Stimulated activated CD4-positive, alpha-beta T cell treated with anti-CD3 and anti-CD28 coated beads, Interleukin-4, amount 100 ng/mL, for 1 hour (primary cell): ENCODE data around the gene CASQ2.
"Not testable (repeated sequence)": the region's sequence is repeated elsewhere in the genome, so short reads cannot be mapped to it uniquely, and the experiment has no call there.

Experiments
- DNase-seq: peaks from one replicate; pipeline ENCODE4 v3.0.0-alpha.2; 2020

The CASQ2 gene

DNA sequence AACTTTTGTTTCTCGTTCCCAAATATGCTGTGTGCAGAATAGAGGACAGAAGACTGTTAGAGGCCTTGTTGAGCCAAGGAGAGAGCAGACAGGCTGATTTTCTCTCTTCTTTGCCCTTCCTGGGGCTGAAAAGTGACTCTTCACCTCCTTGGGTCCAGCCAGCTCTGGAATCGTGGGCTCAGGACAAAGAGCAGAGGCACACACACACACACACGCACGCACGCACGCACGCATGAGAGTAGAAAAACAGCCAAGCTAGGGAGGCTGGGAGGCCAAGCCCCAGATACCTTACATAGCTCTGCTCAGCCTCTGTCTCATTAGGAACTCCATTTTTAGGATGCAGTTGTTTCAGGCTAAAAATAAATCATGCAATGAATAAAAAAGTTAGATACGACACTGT, at the start of gene CASQ2:
Gene CASQ2, minus strand, starts transcription at position 166 of the 400 bp plus-strand sequence. CDS start 173 bp downstream, outside the sequence.
- no peak for DNase-seq

DNA sequence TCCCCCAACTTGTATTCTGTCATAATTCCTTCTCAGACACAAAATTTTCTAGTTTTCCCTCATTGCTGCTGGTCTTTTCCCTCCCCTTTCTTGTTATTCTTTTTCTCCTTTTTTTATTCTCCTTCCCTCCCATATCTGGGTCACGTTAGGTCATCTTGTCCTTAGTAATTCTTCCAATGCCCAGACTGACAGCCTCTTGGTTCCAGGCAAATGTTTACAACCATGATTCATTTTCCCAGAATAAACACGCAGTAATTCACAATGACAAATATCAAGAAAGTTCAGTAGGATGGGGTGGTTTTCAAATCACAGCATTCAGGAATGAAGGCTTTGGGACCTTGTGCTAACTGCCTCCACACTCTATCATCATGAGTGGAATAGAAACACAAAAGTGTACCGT, 47.2 kb upstream of the CASQ2 start:
- no peak for DNase-seq

DNA sequence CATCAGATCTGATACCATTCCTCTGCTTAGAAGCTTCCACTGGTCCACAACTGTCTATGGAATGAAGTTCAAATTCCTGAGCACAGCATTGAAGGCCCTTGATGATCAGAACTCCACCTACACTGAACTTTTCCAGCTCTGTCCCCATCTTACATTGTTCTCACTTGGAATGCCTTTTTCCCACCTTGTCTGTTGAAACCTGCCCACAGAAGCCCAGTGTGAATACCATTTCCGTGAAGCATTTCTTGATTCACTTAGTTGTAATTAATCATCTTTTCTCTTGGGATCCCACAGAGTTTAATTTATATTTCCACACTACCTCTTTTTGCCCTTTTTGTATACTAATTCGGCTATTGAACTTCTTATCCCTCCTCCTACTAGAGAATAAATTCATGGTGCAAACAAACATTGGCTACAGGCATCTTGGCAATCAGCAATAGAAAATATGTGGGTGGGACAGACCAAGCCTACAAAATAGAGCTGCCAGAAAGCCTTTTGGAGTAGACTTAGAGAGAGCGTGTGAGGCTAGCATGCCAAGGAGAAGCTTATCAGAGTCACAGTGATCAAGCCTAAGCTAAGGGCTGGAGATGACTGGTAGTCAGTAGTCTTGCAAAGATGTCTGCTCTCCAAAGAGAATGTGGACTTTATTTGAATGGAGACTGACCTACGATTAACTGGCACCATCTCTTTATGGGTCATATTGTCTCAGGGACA, 46.3 kb upstream of the CASQ2 start:
- DNase-seq, result no peak

DNA sequence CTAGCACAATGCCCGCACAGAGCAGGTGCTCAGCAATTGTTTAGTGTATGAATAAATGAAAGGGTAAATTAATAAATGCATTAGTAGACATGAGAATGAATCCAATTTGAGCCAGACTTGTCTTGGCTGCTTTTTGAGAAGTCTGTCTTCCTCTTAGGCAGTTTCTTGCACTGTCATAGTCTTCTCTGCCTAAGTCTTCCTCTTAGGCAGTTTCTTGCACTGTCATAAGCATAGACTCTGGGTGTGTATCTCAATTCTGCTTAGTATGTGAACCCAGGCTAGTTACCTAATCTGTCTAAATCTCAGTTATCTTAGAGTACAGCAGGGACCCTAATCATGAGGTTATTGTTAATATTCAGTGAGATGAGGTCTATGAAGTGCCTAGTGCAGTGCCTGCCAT, 45.2 kb upstream of the CASQ2 start:
- no peak for DNase-seq

DNA sequence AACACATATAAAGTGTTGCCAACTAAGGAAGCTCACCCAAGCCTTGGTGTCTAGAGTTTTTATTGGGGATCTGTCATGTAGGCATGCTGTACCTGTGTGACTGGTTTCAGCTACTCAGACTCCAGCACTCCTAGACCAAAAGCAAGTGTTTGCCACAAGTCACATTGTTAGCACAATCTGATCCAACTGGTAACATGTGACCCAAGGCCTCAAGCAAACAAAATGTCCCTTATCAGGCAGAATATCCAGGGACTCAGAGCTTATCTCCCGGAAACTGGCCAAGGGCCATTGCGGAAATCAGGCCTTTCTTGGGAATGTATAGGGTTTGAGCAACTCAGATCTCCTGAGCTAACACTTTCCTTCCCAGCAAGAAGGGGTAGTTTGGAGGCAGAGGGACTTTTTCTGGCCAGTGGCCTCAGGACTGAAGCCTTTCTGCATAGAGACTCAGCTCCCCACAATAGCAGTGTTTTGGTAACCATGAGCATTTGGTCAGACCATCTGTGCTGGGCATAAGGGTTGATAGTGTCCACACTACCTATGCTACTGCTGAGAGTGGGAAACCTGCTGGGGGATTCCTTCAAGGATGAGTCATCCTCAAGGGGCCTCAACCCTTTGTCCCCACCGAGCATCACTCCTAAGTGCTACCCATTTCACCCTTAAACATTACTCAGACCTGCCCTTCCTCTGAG, 42.8 kb upstream of the CASQ2 start:
- DNase-seq, result no peak

DNA sequence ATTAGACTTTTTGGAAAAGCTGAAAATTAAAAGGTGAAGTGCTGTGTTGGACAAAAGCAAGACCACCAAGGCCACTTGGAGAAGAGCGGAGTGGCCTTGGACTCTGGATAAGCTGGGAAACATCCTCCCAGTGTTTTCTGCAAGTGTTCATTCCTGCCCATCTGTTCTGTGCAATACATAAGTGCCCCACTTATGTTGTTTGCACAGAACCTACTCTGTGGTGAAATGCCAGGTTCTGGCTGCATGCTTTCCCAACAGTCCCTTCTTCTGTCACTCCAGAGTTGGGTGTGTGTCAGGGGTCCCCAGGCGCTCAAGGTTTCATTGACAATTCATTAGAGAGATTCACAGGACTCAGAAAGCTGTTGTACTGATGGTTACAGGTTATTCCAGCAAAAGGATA, 42.1 kb upstream of the CASQ2 start:
- DNase-seq, result no peak

DNA sequence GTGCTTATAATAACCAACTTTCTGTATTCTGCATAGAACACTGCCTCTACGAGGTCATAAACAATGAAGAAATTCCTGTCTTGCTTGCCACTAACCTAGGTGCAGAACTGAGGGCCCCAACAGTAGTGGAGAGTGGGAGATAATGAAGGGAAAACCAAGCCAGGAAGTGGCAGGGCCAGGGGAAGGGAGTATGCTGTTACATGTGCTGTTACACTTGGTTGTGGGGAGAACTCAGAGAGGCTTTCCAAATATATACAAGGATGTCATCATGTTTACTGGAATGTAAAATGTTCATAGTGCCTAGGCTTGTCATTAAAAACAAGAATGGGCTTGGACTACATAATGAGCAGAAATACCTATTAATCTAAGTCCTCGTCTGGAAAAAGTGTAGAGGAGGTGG, 41.3 kb upstream of the CASQ2 start:
- DNase-seq, result no peak

DNA sequence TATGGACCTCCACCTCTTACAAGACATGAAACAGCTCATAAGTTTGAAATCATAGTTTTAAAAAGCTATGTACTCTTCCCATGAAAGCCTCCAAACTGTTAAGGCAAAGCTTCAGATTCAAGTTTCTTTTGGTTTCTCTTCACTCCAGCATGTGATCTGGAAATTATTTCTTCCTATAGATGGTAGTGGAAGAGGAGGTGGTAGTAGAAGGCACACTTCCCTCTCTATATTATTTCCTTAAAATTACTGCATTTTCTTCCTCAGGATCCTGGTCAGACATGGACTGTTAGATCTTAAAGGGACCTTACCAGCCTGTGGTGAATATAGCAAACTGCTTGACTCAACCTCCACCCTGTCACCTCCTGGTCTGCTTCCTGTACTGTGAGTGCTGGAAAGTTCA, 40.6 kb upstream of the CASQ2 start:
- DNase-seq, result no peak

DNA sequence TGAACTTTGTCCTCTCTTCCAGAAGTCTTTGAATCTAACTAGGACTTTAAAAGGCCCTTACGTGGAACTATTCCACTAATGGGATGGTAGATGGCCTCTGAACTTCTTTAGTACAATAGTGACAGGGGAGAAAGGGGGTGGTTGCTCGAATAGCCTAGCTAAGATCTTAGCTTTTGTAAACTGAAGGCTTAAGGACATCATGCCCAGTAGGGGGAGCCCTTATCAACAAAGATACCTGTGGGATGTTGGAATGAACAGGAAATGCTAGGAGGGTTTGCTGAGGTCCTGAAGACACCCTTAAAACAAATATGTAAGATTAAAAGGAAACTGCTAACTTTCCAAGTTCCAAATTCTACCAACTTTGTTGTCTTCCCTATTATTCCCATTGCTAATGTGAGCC, 39.2 kb upstream of the CASQ2 start:
- no peak for DNase-seq

DNA sequence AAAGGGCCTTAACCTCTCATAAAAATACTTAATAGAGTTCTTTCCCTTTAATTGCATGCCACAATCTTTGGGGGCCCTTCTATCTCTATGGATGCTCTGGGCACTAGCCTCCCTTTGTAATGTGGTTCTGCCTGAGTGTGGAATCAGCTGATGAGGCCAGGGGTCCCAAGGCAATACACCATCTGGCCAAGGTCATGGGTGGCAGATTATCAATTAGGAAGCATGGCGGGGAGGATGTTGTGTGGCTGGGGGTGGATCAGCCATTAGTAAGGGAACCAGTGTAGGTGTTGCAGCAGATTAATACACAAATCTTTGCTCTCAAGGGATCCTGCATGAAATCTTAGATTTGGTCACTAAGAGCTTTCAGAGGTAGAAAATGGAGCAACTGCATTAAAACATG, 37.1 kb upstream of the CASQ2 start:
- no peak for DNase-seq

DNA sequence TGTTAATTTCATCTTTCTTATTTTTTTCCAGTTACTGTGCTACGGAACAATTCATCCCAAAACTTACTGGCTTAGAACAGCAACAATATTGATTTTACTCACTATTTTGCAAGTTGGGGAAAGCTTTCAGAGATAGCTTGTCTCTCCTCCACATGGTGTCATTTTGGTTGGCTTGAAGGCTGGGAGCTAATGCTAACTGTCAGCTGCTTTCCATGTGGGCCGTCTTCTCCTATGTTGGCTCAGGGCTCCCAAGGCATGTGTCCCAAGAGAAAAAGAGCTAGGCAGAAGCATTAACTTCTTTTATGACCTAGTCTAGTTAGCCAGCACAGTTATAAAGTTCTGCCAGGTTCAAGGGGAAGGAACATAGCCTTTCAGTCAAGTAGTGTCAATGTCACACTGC, 33.9 kb upstream of the CASQ2 start:
- no peak for DNase-seq

DNA sequence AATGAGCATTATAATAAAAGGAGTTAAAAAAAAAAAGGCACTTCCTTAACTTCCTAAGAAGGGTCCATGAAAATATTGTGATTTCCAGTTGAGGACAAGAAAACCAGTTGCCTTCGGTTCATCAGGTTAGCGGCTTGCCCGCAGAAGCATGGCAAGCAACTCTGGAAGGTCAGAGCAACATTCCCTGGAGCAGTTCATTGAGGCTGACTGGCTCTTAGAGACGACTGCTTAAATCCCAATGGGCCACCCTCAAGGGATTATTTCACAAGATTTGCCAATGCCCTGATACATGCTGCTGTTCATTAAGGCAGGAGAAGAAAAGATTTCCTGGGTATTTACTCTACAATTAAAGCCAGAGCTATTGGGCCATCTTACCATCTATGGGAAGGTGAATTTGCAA, 29.0 kb upstream of the CASQ2 start:
- no peak for DNase-seq

DNA sequence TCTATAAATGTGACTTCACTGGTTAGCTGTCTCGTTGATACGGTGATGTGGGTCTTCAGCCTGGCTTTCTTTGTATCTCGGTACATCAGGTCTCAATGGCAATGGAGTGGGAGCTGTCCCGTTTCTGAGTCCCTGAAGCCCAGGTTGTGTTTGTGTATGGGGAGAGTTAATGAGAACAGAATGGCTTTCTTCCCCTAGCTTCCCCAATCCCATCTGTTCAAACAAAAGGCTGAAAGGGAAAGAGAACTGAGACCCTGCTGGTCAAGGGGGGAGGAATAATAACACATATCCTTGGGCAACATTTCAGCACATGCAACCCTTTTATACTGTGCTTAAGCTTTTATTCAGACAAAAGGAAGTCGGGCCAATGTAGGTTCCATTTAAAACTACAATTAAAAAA, 28.4 kb upstream of the CASQ2 start:
- DNase-seq, result no peak

DNA sequence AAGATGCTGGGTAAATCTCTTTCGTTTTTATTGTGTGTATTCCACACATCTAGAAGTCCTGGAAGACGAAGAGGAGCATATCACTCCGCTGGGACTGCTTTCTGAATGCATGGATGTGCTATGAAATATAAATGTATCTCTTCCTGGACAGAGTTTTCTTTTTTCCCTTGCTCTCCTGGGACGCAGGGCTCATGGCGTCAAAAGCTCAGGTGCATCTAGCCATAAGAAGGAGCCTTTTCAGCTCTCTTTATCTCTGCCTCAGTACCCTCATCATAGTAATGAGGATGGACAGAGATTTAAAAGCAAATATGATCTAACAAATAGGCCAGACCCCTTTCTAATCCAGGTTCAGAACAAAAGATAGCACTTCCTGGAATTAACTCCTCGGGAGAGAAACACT, 27.5 kb upstream of the CASQ2 start:
- DNase-seq, result no peak

DNA sequence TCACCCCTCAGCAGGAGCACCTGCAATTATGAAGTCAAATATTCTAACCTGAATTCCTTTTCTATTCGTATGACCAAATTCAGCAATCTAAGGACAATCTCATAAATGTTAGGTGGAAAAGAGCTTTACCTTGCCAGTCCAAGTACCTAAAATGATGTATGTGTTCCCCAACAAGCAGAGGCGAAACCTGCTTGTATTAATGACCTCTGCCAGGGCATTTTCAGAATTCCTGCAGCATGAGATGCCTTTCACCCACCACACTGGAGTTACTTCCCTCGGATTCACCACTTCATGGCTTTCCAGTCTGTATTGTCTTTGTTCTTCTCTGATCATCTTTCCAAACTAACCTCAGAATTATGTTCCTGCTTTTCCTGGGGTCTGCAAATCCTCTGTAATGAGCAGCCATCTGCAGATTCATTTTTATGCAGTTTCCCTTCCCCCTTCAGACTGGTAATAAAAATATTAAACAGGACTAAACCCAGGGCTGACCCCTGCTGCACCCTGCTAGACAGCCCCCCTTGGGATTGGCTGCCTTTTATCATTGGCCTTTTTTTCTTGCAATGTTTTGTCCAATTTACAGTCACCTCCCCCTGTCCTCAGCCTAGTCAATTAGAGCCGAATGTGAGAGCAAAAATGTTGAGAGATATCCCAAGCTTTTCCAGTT, 26.6 kb upstream of the CASQ2 start:
- DNase-seq, result no peak

DNA sequence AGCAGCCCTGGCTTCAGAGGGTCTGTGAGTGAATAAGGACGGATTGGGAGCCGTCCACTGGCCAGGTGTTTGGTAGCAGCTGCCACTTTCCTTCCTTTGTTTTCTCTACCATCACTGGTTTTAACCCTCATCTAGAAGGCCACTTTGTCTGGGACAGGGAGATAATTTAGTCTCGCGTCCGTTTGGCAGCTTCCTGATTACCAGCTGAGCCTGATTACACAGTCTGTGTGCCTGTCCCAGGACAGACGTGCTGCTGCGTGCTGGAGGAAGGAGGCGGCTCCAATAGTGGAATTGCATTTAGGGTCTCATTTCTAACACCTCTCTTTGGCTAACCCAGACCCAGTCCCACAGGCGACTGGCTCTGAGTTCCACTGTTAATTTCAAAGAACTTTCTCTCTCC, 24.6 kb upstream of the CASQ2 start:
- no peak for DNase-seq

DNA sequence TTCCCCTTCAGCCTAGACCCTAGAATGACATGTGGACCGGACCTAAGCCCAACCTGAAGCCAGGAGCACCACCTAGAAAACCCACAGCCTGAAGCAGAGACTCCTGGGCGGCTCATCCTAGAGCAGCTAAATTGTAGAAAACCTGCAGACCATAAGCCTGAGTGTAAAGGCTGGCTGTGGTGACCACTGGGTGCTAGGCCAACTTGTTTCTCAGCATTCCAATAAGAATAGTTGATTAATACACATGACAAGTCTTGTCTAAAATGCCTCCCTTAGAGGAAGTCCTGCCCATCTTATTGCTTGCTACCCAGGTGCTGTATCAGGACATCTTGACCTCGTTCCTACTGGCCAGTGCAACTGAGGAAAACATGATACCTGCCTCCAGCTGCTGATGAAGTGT, 23.3 kb upstream of the CASQ2 start:
- no peak for DNase-seq

DNA sequence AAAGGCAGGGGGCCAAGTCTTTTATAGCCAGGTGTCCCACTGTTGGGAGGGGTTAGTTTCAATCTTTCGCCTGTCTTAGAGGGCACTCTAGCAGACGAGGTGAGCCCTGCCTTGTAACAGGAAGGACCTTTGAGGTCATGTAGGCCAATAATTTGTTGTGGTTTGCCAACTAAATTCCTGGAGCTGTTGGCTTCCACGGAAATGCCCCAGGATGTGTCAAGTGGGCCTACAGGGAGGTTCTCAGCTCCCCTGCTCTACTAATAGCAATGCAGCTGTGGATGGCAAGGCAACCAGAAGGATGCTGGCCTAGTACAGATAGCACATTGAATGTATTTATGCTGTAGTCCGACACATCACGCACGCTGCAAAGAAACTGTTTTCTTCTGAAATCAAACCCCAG, 22.3 kb upstream of the CASQ2 start:
- DNase-seq, result no peak

DNA sequence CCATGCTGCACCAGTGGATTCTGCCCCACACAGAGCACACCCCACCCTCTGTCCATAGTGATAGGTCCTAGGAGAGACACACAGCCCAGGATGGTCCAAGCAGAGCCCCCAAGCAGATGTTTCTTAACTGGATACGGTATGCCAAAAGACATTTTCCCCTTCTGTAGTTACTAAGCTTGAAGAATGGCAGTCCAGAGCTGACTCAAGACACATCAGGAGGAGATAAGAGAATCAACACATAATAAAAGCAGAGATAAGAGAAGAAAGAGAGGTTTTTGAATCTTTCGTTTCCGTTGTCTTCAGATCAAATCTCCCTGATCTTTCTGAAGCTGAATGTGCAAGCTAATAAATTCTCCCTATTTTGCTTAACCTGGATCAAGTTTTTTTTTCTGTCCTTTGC, 21.8 kb upstream of the CASQ2 start:
- no peak for DNase-seq

DNA sequence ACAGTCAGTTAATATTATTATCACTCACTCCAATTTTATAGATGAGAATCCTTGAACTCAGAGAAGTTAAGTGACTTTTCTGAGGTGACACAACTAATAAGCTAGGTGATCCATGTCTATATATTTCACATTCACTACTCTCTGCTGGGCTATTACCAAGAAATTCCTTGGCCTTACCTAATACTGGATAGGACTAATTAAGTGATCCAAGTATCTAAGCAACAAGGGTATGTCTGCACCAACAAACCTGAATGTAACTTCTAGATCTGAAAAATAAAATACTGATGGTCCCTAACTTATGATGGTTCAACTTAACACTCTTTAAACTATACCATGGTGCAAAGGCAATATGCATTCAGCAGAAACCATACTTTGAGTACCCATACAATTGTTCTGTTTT, 14.8 kb upstream of the CASQ2 start:
- no peak for DNase-seq

DNA sequence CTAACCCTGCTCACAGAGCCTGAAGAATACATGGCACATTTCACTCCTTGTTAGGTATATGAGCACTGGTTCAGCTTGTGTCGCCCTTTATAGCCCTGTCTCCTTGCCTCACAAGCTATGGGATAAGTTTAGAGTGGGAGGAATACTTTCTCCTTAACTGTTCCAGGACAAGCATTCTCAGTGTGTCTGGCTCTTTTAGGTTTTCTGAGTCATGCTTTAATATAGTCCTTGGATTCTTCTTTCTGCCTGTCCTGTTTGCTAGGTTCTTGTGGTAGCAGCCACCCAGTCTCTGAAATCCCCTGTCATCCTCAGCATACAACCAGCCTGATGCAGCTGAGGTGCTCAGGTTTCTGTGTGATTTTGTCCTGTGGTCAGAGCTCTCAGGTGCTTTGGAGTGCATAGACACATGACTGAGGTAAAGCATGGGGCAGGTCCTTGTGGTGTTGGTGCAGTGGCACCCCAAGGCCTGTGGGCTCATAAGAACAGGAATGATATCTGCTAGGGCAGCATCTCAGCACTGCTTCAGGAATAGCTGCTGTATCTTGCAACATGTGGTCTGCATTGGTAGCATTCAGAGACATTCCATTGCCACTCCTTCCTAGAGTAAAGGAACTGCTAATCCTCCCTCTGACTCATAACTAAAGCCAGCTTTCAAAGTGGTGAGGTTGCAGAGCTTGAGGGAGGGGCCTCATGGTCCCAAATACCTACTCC, 14.2 kb upstream of the CASQ2 start:
- DNase-seq, result no peak

DNA sequence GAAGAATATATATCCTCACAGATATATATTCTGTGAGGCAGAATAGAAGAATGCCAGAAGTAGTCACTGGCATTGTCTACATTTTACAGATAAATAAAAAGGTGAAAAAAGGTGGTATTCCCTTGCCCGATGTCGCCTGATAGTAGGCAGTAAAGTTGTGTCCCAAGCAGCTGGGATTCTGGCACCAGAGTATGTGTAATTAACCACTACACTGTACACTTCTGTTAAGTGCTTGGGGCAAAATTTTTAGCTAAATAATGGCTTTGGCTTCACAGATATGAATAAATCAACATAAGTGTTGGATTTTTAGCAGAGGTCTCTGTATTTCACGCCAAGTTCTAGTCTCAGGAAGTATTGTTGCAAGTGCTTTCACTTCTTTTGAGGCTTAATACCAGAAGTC, 13.3 kb upstream of the CASQ2 start:
- no peak for DNase-seq

DNA sequence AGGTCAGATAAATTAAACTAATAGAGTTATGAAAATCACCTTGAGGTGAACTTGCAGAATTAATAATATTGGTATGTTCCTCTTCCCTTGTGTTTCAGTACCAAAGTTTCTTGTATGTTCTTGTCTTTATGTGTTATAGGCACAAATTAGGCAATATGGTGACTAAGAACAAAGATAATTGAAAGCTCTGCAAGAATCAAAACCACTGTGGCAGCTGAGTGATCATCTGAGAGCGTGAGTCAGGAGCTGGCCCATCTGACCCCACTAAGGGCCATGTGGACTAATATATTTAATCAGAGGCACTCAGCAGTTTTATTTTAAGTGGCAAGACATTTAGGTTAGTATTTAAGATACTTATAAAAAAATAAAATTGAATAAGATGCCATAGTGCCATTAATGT, 12.8 kb upstream of the CASQ2 start:
- no peak for DNase-seq

DNA sequence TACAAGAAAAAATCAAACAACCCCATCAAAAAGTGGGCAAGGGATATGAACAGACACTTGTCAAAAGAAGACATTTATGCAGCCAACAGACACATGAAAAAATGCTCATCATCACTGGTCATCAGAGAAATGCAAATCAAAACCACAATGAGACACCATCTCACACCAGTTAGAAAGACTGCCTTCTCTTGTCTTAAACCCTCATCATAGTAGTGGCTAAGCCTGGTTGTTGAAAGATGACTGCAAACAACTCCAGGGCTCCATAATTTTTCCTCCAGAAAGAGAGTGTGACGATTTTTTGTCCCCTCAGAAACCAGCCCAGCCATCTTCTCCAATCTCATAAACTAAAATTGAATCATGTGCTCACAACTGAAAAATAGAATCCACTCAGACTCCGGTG, 12.1 kb upstream of the CASQ2 start:
- not testable (repeated sequence) for DNase-seq
